Endothelial cell of umbilical vein (primary cell): ENCODE data around the gene INO80D. TPM values are rescaled to one million over a fixed set of nuclear protein-coding genes. Genes with fewer than 3 reads are reported as not detected.

Experiments
- Bru-seq: library from RNA; stranded (reverse); fragments of 400-500 nt; gene quantifications from one replicate; lab custom pipeline; 2021; lab: Mats Ljungman, UMichigan
- BruChase-seq, 2 experiments: library from RNA; stranded (reverse); fragments of 400-500 nt; gene quantifications; one replicate each; lab custom pipeline; 2021; lab: Mats Ljungman, UMichigan
- BruUV-seq: library from RNA; stranded (reverse); fragments of 400-500 nt; replicated peaks from 2 replicates; lab custom pipeline; 2021; lab: Mats Ljungman, UMichigan
- CTCF ChIA-PET: fragments of 300-600, 350-600 bp; sonication (Branson Sonifier 250); formaldehyde crosslinking; loops from one replicate; lab custom pipeline; 2021; ENCODE audit warnings: antibody characterized with exemption, inconsistent platforms; lab: Charles Lee
- POLR2A ChIA-PET: fragments of 300-600, 350-600 bp; sonication (Branson Sonifier 250); formaldehyde crosslinking; loops from one replicate; lab custom pipeline; 2021; ENCODE audit warnings: antibody characterized with exemption, inconsistent platforms; lab: Charles Lee
- DNase-seq: peaks from one replicate; pipeline ENCODE4 v3.0.0-alpha.2; 2011; ENCODE audit warnings: low read depth, low spot score
- FAIRE-seq: peaks from 2 replicates; lab custom pipeline; 2011; peaks lifted over from hg19 to GRCh38; lab: Jason Lieb, UNC
- H2AFZ ChIP-seq: 2 replicates; pipeline ENCODE4 v1.6.0; 2012; ENCODE audit warnings: low read depth, low read length, control low read depth, inconsistent platforms
- H3K27ac ChIP-seq: 2 replicates; pipeline ENCODE4 v1.5.1; 2011; ENCODE audit warnings: low read depth, mild to moderate bottlenecking, control low read depth, low read length, moderate library complexity; ENCODE audit not compliant: insufficient read depth
- H3K27me3 ChIP-seq, 2 experiments: 2 replicates each; pipeline versions ENCODE4 v1.6.0 to v1.6.1; 2011; ENCODE audit warnings: low read length in 2 of 2, mixed read lengths in 1 of 2; ENCODE audit not compliant: control insufficient read depth in 2 of 2, insufficient read depth in 2 of 2
- H3K36me3 ChIP-seq, 2 experiments: 2 replicates in 1 of 2; 3 replicates in 1 of 2; pipeline ENCODE4 v1.5.1; 2011; ENCODE audit warnings: low read length in 2 of 2, mild to moderate bottlenecking in 1 of 2, moderate library complexity in 1 of 2; ENCODE audit not compliant: control insufficient read depth in 2 of 2, insufficient read depth in 2 of 2; ENCODE audit errors: extremely low read depth in 1 of 2
- H3K4me1 ChIP-seq: 3 replicates; pipeline ENCODE4 v1.5.1; 2011; ENCODE audit warnings: mild to moderate bottlenecking, low read length; ENCODE audit not compliant: control insufficient read depth, insufficient read depth; ENCODE audit errors: extremely low read depth
- H3K4me2 ChIP-seq: 2 replicates; pipeline ENCODE4 v1.6.1; 2011; ENCODE audit warnings: low read length, control low read depth, mixed read lengths; ENCODE audit not compliant: insufficient read depth
- H3K4me3 ChIP-seq, 3 experiments: fragments of 200-600 bp in 1 of 3; sonication (generic), shearing (Covaris generic) in 1 of 3; replicated peaks in 1 of 3; 2 replicates each; pipeline ENCODE4 v1.5.1; 2011 to 2016; ENCODE audit warnings: control low read depth in 3 of 3, low read length in 3 of 3, mild to moderate bottlenecking in 2 of 3, inconsistent platforms in 1 of 3, low read depth in 1 of 3, moderate library complexity in 1 of 3; ENCODE audit not compliant: insufficient read depth in 1 of 3
- H3K79me2 ChIP-seq: 2 replicates; pipeline ENCODE4 v1.6.0; 2012; ENCODE audit warnings: low read length, inconsistent platforms; ENCODE audit not compliant: control insufficient read depth, insufficient read depth
- H3K9ac ChIP-seq: replicated peaks from 2 replicates; pipeline ENCODE3; 2011; ENCODE audit warnings: low read length, control low read depth; ENCODE audit not compliant: insufficient read depth; ENCODE audit errors: extremely low read depth
- H3K9me1 ChIP-seq: replicated peaks from 3 replicates; pipeline ENCODE4 v1.6.0; 2011; ENCODE audit warnings: mild to moderate bottlenecking, low read length; ENCODE audit not compliant: control insufficient read depth, insufficient read depth; ENCODE audit errors: extremely low read depth
- H3K9me3 ChIP-seq: replicated peaks from 2 replicates; pipeline ENCODE4 v1.5.1; 2012; ENCODE audit warnings: low read length, inconsistent platforms; ENCODE audit not compliant: control insufficient read depth, insufficient read depth
- H4K20me1 ChIP-seq: replicated peaks from 2 replicates; pipeline ENCODE3; 2011; ENCODE audit warnings: mild to moderate bottlenecking, low read length; ENCODE audit not compliant: control insufficient read depth, insufficient read depth; ENCODE audit errors: extremely low read depth
- FOS ChIP-seq: IDR thresholded peaks from 2 replicates; pipeline ENCODE4 v1.6.1; 2011; ENCODE audit warnings: mild to moderate bottlenecking, low read length, moderate library complexity, borderline replicate concordance; ENCODE audit not compliant: insufficient read depth
- GATA2 ChIP-seq: IDR thresholded peaks from 2 replicates; pipeline ENCODE4 v1.7.0; 2011; ENCODE audit warnings: low read depth, mild to moderate bottlenecking, moderate library complexity, mixed read lengths, low read length; ENCODE audit not compliant: insufficient read length, insufficient read depth
- JUN ChIP-seq: IDR thresholded peaks from 2 replicates; pipeline ENCODE4 v1.6.1; 2011; ENCODE audit warnings: borderline replicate concordance, low read depth; ENCODE audit not compliant: insufficient read length, insufficient read depth
- MYC ChIP-seq: IDR thresholded peaks from one replicate; pipeline ENCODE4 v1.6.1; 2011; ENCODE audit warnings: mild to moderate bottlenecking, low read depth, low read length
- POLR2A ChIP-seq: IDR thresholded peaks from 2 replicates; pipeline ENCODE4 v1.6.1; 2012; ENCODE audit warnings: low read depth, mild to moderate bottlenecking, control low read depth, low read length
- POLR2AphosphoS5 ChIP-seq: IDR thresholded peaks from 2 replicates; pipeline ENCODE4 v1.6.1; 2012; ENCODE audit warnings: low read depth, mild to moderate bottlenecking, control low read depth, low read length, moderate library complexity; ENCODE audit not compliant: insufficient read depth
- dilution Hi-C: fragments of 300-500 bp; cut with MboI; formaldehyde crosslinking; loops from one replicate; pipeline ENCODE4 v1.15.0; 2019; ENCODE audit warnings: low sequenced_read_pairs; ENCODE audit not compliant: extremely low pct_ligation_motif_present
- intact Hi-C: fragments of 100-400 bp; cut with micrococcal nuclease; formaldehyde crosslinking; loops from one replicate; pipeline ENCODE4 v1.10.0; 2022
- long read RNA-seq: library from polyadenylated mRNA; stranded (forward); transcript quantifications from one replicate; pipeline ENCODE4 v2.0.0, GENCODE V29; 2021
- polyA minus RNA-seq, 3 experiments: library from RNA; depleted of rRNA, polyadenylated mRNA; stranded (reverse); fragments of >200 nt; gene quantifications; 1 replicate in 1 of 3; 2 replicates in 2 of 3; pipeline ENCODE4 v1.2.3, GENCODE V29; 2011
- polyA plus RNA-seq, 4 experiments: library from polyadenylated mRNA; depleted of rRNA in 3 of 4; stranded (reverse) in 3 of 4; unstranded in 1 of 4; fragments of >200 nt; gene quantifications; 2 replicates each; pipeline versions ENCODE4 v1.2.1 to v1.2.3, GENCODE V29; 2011 to 2012; ENCODE audit warnings: missing spikeins in 1 of 4
- total RNA-seq: library from RNA; stranded (reverse); gene quantifications from 2 replicates; pipeline ENCODE4 v1.2.3, GENCODE V29; 2021
- TF ChIP-seq, protein P1 (sequence below), 2 donors: IDR thresholded peaks; 1 replicate in 1 of 2; 2 replicates in 1 of 2; pipeline ENCODE4 v1.5.1; 2011; ENCODE audit warnings: low read length in 2 of 2, mild to moderate bottlenecking in 2 of 2, moderate library complexity in 2 of 2, control low read depth in 1 of 2, inconsistent platforms in 1 of 2, low read depth in 1 of 2; ENCODE audit not compliant: insufficient read depth in 1 of 2; ENCODE audit errors: extremely low read depth in 1 of 2
- TF ChIP-seq, protein P2 (sequence below): IDR thresholded peaks from 2 replicates; pipeline ENCODE4 v1.6.1; 2011; ENCODE audit not compliant: insufficient read depth, insufficient read length

Gene INO80D, protein sequence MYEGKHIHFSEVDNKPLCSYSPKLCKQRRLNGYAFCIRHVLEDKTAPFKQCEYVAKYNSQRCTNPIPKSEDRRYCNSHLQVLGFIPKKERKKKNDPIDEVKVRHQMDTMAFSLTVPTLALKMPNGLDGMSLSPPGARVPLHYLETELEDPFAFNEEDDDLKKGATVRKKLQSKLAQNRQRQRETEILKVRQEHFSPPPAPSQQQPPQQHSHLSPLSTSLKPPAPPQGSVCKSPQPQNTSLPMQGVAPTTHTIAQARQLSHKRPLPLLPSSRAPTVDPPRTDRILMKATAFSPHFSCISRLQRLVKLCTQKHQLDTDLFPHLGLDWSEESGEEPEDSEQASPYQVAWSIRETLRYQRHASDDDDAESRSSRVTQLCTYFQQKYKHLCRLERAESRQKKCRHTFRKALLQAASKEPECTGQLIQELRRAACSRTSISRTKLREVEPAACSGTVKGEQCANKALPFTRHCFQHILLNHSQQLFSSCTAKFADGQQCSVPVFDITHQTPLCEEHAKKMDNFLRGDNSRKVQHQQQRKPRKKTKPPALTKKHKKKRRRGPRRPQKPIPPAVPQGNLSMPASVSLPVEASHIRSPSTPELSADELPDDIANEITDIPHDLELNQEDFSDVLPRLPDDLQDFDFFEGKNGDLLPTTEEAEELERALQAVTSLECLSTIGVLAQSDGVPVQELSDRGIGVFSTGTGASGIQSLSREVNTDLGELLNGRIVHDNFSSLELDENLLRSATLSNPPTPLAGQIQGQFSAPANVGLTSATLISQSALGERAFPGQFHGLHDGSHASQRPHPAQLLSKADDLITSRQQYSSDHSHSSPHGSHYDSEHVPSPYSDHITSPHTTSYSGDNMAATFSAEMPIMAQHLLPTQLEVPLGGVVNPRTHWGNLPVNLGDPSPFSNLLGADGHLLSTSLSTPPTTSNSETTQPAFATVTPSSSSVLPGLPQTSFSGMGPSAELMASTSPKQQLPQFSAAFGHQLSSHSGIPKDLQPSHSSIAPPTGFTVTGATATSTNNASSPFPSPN
- total RNA-seq: 19.3 and 20.3 TPM in 2 replicates
- 2.8 and 2.9 TPM in 2 replicates for polyA plus RNA-seq
- polyA plus RNA-seq (2011; cell fraction: cytosol; rRNA removed): 2.1 and 2.8 TPM in 2 replicates
- 12.8 and 13.4 TPM in 2 replicates for polyA plus RNA-seq (2011; cell fraction: nucleus; rRNA removed)
- polyA plus RNA-seq (2012): 2.7 and 3.2 TPM in 2 replicates
- polyA minus RNA-seq: 41.2 and 43.5 TPM in 2 replicates
- polyA minus RNA-seq (2011; cell fraction: cytosol; rRNA and poly(A)+ RNA removed): 7.6 TPM
- polyA minus RNA-seq (2011; cell fraction: nucleus; rRNA and poly(A)+ RNA removed): 26.8 and 35.7 TPM in 2 replicates
- Bru-seq, nascent RNA: percentile 81 among the genes with signal in this experiment
- percentile 80 among the genes with signal in this experiment for BruChase-seq, experiment 1, labeled RNA remaining after a 6-hour chase
- BruChase-seq, experiment 2, labeled RNA remaining after a 2-hour chase: percentile 88 among the genes with signal in this experiment
- long read RNA-seq, partial matches to known transcripts: 0 of 1 reads
- long read RNA-seq, other reads (novel, unspliced or antisense): 1 of 1 reads

DNA sequence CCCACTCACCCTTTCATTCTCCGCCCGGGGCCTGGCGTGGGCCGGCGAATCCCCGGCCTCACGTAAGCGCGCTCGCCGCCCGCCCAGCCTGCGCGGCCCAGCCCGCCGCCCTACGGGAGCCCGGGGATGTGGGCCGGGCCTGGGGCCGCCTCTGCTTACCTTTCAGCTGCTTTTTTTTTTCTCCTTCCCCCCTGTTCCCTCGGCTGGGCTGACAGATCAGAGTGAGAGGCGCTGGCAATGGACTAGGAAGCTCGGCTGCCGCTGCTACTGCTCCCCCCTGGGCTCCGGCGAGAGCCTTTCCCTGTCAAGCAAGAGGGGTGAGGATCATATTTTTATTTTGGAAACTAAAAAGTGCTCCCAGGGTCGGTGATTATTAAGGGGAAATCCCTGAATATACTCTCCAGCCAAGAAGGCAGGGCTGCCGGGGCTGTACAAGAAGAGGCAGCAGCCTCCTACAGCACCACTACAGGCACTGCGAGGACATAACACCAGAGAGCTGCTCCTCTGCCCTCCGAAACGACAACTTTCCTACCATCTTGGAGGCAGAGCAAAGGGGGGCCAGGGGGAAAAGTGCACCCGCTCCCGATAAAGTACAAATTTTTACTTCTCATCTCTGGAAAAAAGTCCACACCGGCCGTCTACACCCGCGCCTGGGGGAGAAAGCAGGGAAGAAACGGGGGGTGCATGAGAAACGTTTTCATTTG is at the start of gene INO80D:
INO80D (minus strand) TSS at position 433 of the 704 bp plus-strand sequence. CDS start 23,158 bp downstream, outside the sequence.
- intact Hi-C loops: loop anchor here (1.0 to 2.0 kb wide), 3 partner anchors 21 to 73 kb away; partner anchors contain the start of genes EEF1B2 and NDUFS1
- dilution Hi-C loops: no loop called here
- FAIRE-seq (peak; percentile 81), DNase-seq (peak; percentile 88)
- Histone ChIP-seq H3K4me1 (peaks cover 16% of the 10 kb centered on the region), H3K27me3 (no peaks in the 10 kb centered on the region), H3K9me1 (no peaks in the 10 kb centered on the region), H3K36me3 (no peaks in the 10 kb centered on the region), H3K4me2 (peak within 1 kb of the TSS; percentile 100), H3K9me3 (no peaks in the 10 kb centered on the region), H3K4me3 (peak within 1 kb of the TSS; percentile 86 to 96 (median 92)), H3K27ac (peak within 1 kb of the TSS; percentile 82), H3K9ac (peak within 1 kb of the TSS; percentile 100), H2AFZ (peak within 1 kb of the TSS; percentile 75), H4K20me1 (peaks cover 2% of the 10 kb centered on the region), H3K79me2 (peaks cover 42% of the 10 kb centered on the region)
- ChIA-PET CTCF (interaction anchor here (0.8 to 2.0 kb wide), 6 partner anchors 8 to 74 kb away, joined by 3 to 10 read pairs (median 4); partner anchors contain the start of genes EEF1B2 and NDUFS1), POLR2A (interaction anchor here (1.6 kb wide), 1 partner anchor 20 kb away, joined by 6 read pairs; no protein-coding TSS in a partner anchor)
- TSS peak; percentile 48 for BruUV-seq
- TF ChIP-seq FOS (no peak), POLR2A (no peak), JUN (no peak), POLR2AphosphoS5 (peak; percentile 6), MYC (no peak), GATA2 (no peak)
- TF ChIP-seq, protein P1, sequence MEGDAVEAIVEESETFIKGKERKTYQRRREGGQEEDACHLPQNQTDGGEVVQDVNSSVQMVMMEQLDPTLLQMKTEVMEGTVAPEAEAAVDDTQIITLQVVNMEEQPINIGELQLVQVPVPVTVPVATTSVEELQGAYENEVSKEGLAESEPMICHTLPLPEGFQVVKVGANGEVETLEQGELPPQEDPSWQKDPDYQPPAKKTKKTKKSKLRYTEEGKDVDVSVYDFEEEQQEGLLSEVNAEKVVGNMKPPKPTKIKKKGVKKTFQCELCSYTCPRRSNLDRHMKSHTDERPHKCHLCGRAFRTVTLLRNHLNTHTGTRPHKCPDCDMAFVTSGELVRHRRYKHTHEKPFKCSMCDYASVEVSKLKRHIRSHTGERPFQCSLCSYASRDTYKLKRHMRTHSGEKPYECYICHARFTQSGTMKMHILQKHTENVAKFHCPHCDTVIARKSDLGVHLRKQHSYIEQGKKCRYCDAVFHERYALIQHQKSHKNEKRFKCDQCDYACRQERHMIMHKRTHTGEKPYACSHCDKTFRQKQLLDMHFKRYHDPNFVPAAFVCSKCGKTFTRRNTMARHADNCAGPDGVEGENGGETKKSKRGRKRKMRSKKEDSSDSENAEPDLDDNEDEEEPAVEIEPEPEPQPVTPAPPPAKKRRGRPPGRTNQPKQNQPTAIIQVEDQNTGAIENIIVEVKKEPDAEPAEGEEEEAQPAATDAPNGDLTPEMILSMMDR (IDR thresholded peaks at IDR 0.05; ENCODE audit: extremely low read depth in 1 of 2, insufficient read depth in 1 of 2, low read depth in 1 of 2, low read length in 2 of 2): peak; percentile 40 to 58
- TF ChIP-seq, protein P2, sequence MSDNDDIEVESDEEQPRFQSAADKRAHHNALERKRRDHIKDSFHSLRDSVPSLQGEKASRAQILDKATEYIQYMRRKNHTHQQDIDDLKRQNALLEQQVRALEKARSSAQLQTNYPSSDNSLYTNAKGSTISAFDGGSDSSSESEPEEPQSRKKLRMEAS: no peak
